Thoracic aorta (tissue), 2 donors: Measurements from ENCODE around the gene LSM7. TPM values are rescaled to one million over a fixed set of nuclear protein-coding genes. Genes with fewer than 3 reads are reported as not detected.

Experiments used
- ATAC-seq: fragments of 150-250 bp; one replicate; pipeline ENCODE4 v1.8.0; 2017; ENCODE audit warnings: low read depth; ENCODE audit not compliant: insufficient number of reproducible peaks, low FRiP score
- DNase-seq: peaks from one replicate; pipeline ENCODE4 v3.0.0-alpha.2; 2020; ENCODE audit warnings: low spot score
- H3K27ac ChIP-seq, 2 donors: fragments of 200-600 bp; sonication (generic); 1 replicate in 1 of 2; 2 replicates in 1 of 2; pipeline ENCODE4 v1.5.1; 2016; ENCODE audit warnings: mild to moderate bottlenecking in 2 of 2, moderate library complexity in 2 of 2
- H3K27me3 ChIP-seq: fragments of 200-600 bp; sonication (generic); replicated peaks from 2 replicates; pipeline ENCODE4 v1.6.0; 2016; ENCODE audit warnings: mild to moderate bottlenecking; ENCODE audit not compliant: insufficient read depth
- H3K36me3 ChIP-seq: fragments of 200-600 bp; sonication (generic); one replicate; pipeline ENCODE4 v1.5.1; 2016
- H3K4me1 ChIP-seq, 2 donors: fragments of 200-600 bp; sonication (generic); 1 replicate in 1 of 2; 2 replicates in 1 of 2; pipeline versions ENCODE4 v1.5.1 to v1.6.0; 2016; ENCODE audit warnings: low read depth in 2 of 2, mild to moderate bottlenecking in 1 of 2; ENCODE audit not compliant: control insufficient read depth in 1 of 2
- H3K4me3 ChIP-seq: fragments of 200-600 bp; sonication (generic); 2 replicates; pipeline ENCODE4 v1.5.1; 2016; ENCODE audit warnings: mild to moderate bottlenecking
- H3K9me3 ChIP-seq: fragments of 200-600 bp; sonication (generic); 2 replicates; pipeline ENCODE4 v1.5.1; 2016
- total RNA-seq, 2 donors: library from RNA; depleted of rRNA; stranded (reverse); fragments of >200 nt; gene quantifications; one replicate each; pipeline versions ENCODE4 v1.1.0 to v1.2.3, GENCODE V29; 2016
- TF ChIP-seq, protein P1 (sequence below): fragments of 200-600 bp; sonication (generic); IDR thresholded peaks from one replicate; pipeline ENCODE4 v1.5.1; 2019; ENCODE audit warnings: antibody characterized with exemption

LSM7 gene
- total RNA-seq, 2 donors from 2014 or later: 35.5 to 38.8 TPM

DNA sequence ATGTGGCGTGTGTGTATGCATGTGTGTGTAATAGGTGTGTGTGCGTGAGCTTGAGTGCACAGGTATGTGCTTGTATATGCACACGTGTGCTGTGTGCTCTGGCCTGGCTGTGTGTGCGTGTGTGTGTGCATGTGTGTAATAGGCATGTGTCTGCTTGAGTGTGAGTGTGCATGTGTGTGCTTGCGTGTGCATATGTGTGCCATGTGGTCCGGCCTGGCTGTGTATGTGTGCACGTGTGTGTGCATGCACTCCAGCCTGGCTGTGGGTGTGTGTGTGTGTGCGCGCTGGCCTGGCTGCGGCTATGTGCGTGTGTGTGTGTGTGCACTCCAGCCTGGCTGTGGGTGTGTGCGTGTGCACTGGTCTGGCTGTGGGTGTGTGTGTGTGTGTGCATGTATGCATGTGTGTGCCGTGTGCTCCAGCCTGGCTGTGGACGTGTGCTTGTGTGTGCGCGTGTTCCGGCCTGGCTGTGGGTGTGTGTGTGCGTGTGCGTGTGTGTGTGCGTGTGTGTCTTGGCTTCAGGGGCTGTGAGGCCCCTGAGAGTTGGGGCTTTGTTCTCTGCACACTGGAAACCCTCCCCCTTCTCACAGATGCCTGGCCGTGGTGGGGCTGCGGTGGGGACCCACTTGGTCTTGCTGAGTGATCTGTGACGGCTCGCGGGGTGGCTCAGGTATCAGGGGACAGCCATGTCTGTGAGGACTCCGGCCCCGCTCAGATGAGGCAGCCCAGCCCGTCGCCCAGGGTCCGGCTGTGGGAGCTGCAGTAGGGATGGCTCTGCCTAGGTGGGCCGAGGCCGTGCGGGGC is 8.3 kb upstream of the LSM7 start:
- H3K27me3 ChIP-seq: no peaks in the 10 kb centered on the region
- no peak for DNase-seq
- H3K4me1 ChIP-seq: no peaks in the 10 kb centered on the region
- TF ChIP-seq, protein P1, sequence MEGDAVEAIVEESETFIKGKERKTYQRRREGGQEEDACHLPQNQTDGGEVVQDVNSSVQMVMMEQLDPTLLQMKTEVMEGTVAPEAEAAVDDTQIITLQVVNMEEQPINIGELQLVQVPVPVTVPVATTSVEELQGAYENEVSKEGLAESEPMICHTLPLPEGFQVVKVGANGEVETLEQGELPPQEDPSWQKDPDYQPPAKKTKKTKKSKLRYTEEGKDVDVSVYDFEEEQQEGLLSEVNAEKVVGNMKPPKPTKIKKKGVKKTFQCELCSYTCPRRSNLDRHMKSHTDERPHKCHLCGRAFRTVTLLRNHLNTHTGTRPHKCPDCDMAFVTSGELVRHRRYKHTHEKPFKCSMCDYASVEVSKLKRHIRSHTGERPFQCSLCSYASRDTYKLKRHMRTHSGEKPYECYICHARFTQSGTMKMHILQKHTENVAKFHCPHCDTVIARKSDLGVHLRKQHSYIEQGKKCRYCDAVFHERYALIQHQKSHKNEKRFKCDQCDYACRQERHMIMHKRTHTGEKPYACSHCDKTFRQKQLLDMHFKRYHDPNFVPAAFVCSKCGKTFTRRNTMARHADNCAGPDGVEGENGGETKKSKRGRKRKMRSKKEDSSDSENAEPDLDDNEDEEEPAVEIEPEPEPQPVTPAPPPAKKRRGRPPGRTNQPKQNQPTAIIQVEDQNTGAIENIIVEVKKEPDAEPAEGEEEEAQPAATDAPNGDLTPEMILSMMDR: no peak
- no peak overlapping the region for H3K27ac ChIP-seq
- H3K4me3 ChIP-seq: no peak overlapping the region
- no peaks in the 10 kb centered on the region for H3K9me3 ChIP-seq
- H3K36me3 ChIP-seq: peaks cover 3% of the 10 kb centered on the region
- ATAC-seq: no peak

DNA sequence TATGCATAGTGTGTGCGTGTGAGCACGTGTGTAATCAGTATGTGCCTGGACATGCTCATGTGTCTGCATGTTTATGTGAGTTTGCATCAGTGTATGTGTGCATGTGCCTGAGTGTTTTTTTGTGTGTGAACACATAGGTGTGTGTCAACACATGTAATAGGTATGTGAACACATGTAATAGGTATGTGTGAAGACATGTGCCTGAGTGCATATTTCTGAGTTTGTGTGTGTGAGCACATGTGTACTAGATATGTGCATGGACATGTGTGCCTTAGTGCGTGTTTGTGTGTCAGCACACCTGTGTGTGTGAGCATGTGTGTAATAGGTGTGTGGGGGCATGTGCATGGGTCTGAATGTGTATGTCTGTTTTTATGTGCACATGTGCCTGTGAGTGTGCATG is 7.5 kb upstream of the LSM7 start:
- TF ChIP-seq, protein P1: no peak
- H3K27me3 ChIP-seq: no peaks in the 10 kb centered on the region
- no peaks in the 10 kb centered on the region for H3K36me3 ChIP-seq
- H3K4me1 ChIP-seq: peaks cover 0 to 7% of the 10 kb centered on the region in 2 donors
- no peaks in the 10 kb centered on the region for H3K9me3 ChIP-seq
- no peak overlapping the region for H3K27ac ChIP-seq
- DNase-seq (no peak), ATAC-seq (no peak)
- no peak overlapping the region for H3K4me3 ChIP-seq

DNA sequence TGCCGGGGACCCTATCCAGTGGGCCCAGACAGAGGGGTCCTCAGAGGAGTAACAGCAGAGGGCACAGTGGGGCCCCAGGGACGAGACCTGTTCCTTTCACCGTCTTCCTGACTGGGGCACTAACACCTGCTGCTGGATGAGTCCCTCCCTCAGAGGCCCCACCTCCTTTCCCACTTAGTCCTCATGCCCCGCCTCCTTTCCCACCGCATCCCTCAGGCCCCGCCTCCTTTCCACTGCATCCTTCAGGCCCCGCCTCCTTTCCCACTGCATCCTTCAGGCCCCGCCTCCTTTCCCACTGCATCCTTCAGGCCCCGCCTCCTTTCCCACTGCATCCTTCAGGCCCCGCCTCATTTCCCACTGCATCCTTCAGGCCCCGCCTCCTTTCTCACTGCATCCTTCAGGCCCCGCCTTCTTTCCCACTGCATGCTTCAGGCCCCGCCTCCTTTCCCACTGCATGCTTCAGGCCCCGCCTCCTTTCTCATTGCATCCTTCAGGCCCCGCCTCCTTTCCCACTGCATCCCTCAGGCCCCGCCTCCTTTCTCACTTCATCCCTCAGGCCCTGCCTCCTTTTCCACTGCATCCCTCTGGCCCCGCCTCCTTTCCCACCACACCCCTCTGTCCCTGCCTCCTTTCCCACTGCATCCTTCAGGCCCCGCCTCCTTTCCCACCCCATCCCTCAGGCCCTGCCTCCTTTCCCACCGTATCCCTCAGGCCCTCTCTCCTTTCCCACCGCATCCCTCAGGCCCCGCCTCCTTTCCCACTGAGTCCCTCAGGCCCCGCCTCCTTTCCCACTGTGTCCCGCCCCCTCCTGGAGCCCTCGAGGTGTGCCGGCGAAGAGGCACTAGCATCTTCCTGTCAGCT is 6.8 kb upstream of the LSM7 start:
- ATAC-seq: no peak
- Histone ChIP-seq H3K27ac (no peak overlapping the region), H3K4me3 (no peak overlapping the region), H3K27me3 (no peaks in the 10 kb centered on the region), H3K9me3 (no peaks in the 10 kb centered on the region), H3K4me1 (peaks cover 0 to 14% of the 10 kb centered on the region in 2 donors), H3K36me3 (no peaks in the 10 kb centered on the region)
- no peak for DNase-seq
- TF ChIP-seq, protein P1: no peak

DNA sequence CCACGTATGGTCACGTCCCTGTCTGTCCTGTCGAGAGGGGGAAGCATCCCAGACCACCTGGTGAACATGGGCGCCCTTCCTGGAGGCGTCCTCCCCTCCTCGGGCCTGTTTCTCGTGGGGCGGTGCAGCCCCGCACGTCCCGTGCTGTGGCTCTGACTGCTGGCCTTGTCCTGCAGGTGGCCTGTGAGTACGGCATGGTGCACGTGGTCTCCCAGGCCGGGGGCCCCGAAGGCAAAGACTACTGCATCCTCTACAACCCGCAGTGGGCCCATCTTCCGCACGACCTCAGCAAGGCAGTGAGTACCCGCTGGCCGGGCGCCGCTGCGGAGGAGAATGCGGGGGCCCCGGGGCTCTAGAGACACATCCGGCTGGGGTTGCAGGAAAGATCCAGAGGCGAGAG is 6.0 kb upstream of the LSM7 start:
- Histone ChIP-seq H3K4me1 (peaks cover 4 to 22% of the 10 kb centered on the region in 2 donors), H3K27me3 (no peaks in the 10 kb centered on the region)
- no peak for DNase-seq

More for the DNA sequence above, 6.0 kb upstream of the LSM7 start:
- no peak for ATAC-seq
- no peak overlapping the region for H3K4me3 ChIP-seq
- H3K36me3 ChIP-seq: no peaks in the 10 kb centered on the region
- TF ChIP-seq, protein P1: no peak
- H3K9me3 ChIP-seq: no peaks in the 10 kb centered on the region
- H3K27ac ChIP-seq: no peak overlapping the region
